Heart right ventricle (tissue), 16 donors: ENCODE results near the gene CT45A1. TPM values are rescaled to one million over a fixed set of nuclear protein-coding genes. Genes with fewer than 3 reads are reported as not detected.
"Not testable (repeated sequence)": the region's sequence is repeated elsewhere in the genome, so short reads cannot be mapped to it uniquely, and the experiment has no call there.

Experiments used
- ATAC-seq, 8 donors: fragments of 200-7000 bp; cut with Tn5 transposase; one replicate each; pipeline ENCODE4 v1.9.1; 2020; ENCODE audit warnings: mild to moderate bottlenecking in 8 of 8, moderate library complexity in 8 of 8, moderate number of reproducible peaks in 1 of 8
- DNase-seq, 2 donors: peaks; one replicate each; pipeline ENCODE4 v3.0.0-alpha.2; 2020
- H3K27ac ChIP-seq, 10 donors: fragments of 200-600 bp; sonication (generic) in 2 of 10; one replicate each; pipeline versions ENCODE4 v1.5.0 to v1.8.0; 2020 to 2022; ENCODE audit warnings: mild to moderate bottlenecking in 3 of 10
- H3K27me3 ChIP-seq, 7 donors: fragments of 200-600 bp; one replicate each; pipeline ENCODE4 v1.8.0; 2021 to 2022; ENCODE audit warnings: mild to moderate bottlenecking in 2 of 7
- H3K36me3 ChIP-seq, 9 donors: fragments of 200-600 bp; sonication (generic) in 1 of 9; one replicate each; pipeline versions ENCODE4 v1.5.0 to v1.8.0; 2020 to 2022; ENCODE audit warnings: mild to moderate bottlenecking in 2 of 9
- H3K4me1 ChIP-seq, 9 donors: fragments of 200-600 bp; sonication (generic) in 1 of 9; one replicate each; pipeline versions ENCODE4 v1.5.0 to v1.8.0; 2020 to 2022; ENCODE audit warnings: mild to moderate bottlenecking in 4 of 9
- H3K4me3 ChIP-seq, 10 donors: fragments of 200-600 bp; sonication (generic) in 2 of 10; one replicate each; pipeline versions ENCODE4 v1.5.0 to v1.8.0; 2020 to 2022; ENCODE audit warnings: mild to moderate bottlenecking in 7 of 10, moderate library complexity in 2 of 10
- H3K9me3 ChIP-seq, 11 donors: fragments of 200-600 bp in 10 of 11; sonication (generic) in 2 of 11; one replicate each; pipeline versions ENCODE4 v1.5.0 to v1.8.0; 2013 to 2022; ENCODE audit warnings: mild to moderate bottlenecking in 2 of 11, control low read depth in 1 of 11, moderate library complexity in 1 of 11
- WGBS, 2 donors: extraction: QIAGEN DNeasy Blood & Tissue Kit; methylation state at CpG; one replicate each; pipeline ENCODE4 v1.1.7; 2013; ENCODE audit warnings: inconsistent platforms in 1 of 2; 5-methylcytosine and 5-hydroxymethylcytosine counted together
- intact Hi-C, 10 donors: fragments of 100-400 bp; cut with DNase I; formaldehyde crosslinking; loops; one replicate each; pipeline versions ENCODE4 v1.11.1 to v1.14.2; 2022
- long read RNA-seq, 3 donors: library from polyadenylated mRNA; unstranded; transcript quantifications; one replicate each; pipeline ENCODE4 v2.0.0, GENCODE V29; 2020 to 2021
- polyA plus RNA-seq, 2 donors: library from polyadenylated mRNA; stranded (reverse); fragments of 200-250 nt; gene quantifications; one replicate each; pipeline ENCODE4 v1.2.3, GENCODE V29; 2013
- total RNA-seq, 10 donors: library from RNA; stranded (reverse); fragmentation: NEBNext Ultra II Directional in 3 of 10; extraction: Animal tissue kit (Norgen Biotek cat#: 25700) in 3 of 10; gene quantifications; one replicate each; pipeline versions ENCODE4 v1.2.1 to v1.2.4, GENCODE V29; 2021 to 2023
- TF ChIP-seq, protein P1 (sequence below), 9 donors: fragments of 200-600 bp; sonication (generic) in 2 of 9; IDR thresholded peaks; one replicate each; pipeline versions ENCODE4 v1.5.0 to v1.8.0; 2021 to 2022; ENCODE audit warnings: antibody characterized with exemption in 9 of 9, mild to moderate bottlenecking in 5 of 9, moderate library complexity in 1 of 9
- donor health status: Arrhythmogenic right ventricular cardiomyopathy.
- donor health status: ischemic (EF 13 %, LVEDD 7.1; RV severe dilation, severe dysfunction).
- donor health status: healthy with polysubstance abuse.
- donor health status: DM: no; HTN: yes; CAD: no.
- donor health status: DM: no; HTN: no; CAD: no.
- donor health status: ischemic (EF 25% LVEDD 6.9; RV normal size, moderate dysfunction).
- donor health status: ischemic (EF 25% LVEDD 5.7; RV mildly dilated, moderate dysfunction).
- donor health status: healthy.
- donor health status: DM: yes; HTN: yes; CAD: no.
- donor health status: Ischemic cardiomyopathy.
- donor health status: ischemic (EF 35%, LVEDD 5.7; RV mildly dilated, moderate dysfunction).
- donor health status: nonischemic (EF 11% LVEDD 7.7; RV severe dilation, severe dysfunction).
- donor health status: DM: yes; HTN: yes; CAD: no.
- donor health status: PGD.
- donor health status: ischemic (EF 29% LVEDD 5.4; RV normal size, mild dysfunction).
- donor health status: nonischemic (EF 23%, LVEDD 6.1; RV moderate dilation, normal function).

Gene CT45A1, protein sequence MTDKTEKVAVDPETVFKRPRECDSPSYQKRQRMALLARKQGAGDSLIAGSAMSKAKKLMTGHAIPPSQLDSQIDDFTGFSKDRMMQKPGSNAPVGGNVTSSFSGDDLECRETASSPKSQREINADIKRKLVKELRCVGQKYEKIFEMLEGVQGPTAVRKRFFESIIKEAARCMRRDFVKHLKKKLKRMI
- total RNA-seq (not detected), polyA plus RNA-seq (not detected)
- long read RNA-seq, donor 1, result 0 reads
- long read RNA-seq, donor 2, result 0 reads
- long read RNA-seq, donor 3, result 0 reads

DNA sequence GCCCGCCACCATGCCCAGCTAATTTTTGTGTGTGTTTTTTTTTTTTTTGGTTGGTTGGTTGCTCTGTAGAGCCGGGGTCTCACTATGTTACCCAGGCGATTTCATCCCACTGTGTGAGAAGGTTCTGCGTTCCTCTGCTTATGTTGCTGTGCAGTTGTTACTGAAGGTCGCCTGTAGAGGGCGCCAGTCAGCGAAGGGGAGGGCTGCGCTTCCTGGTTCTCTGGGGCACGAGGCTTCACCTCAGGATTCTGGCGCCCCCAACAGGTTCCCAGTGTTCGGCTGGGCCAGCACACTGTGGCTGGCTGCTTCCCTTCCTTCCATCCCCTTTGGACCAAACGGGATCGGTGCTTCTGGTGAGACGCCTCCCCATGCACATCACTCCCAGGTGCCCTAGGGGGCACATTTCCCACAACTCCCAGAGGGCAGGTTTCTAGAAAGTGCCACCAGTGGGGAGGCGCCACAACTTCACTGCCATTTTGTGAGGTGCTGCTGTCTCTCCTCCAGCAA lies at the start of gene CT45A1:
TSS of gene CT45A1 (plus strand) at position 457 of the 507 bp plus-strand sequence. CDS start 5,302 bp downstream, outside the sequence.
- H3K36me3 ChIP-seq, H3K4me3 ChIP-seq, H3K27ac ChIP-seq, intact Hi-C loops, H3K4me1 ChIP-seq, ATAC-seq, DNase-seq, H3K9me3 ChIP-seq, H3K27me3 ChIP-seq: not testable (repeated sequence)
- 90 to 100% methylated on average over 1 to 11 of the region's 15 CpGs for WGBS, 2 donors

DNA sequence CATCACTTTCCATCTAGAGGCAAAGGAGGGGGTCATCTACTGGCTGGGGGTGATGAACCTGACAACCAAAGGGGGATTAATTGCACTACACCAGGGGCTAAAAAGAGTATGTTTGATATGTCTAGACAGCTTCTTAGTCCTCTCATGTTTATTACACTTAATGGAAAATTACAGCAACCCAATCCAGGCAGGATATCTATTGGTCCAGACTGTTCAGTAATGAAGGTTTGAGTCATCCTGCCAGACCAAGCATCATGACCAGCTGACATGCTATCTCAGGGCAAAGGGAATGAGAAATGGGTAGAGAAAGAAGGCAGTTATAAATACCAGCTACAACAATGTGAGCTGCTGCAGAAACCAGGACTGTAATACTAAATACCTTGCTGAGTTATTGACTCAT lies 40.5 kb upstream of the CT45A1 start:
- H3K4me1 ChIP-seq, ATAC-seq, H3K27ac ChIP-seq, H3K4me3 ChIP-seq, H3K36me3 ChIP-seq, DNase-seq, H3K9me3 ChIP-seq: not testable (repeated sequence)
- intact Hi-C loops, result loop anchor here in 1 of 10 donors (10.0 kb wide), 1 partner anchor 58 kb away; no protein-coding TSS in a partner anchor
- H3K27me3 ChIP-seq, result peaks cover 0 to 18% (median 0%) of the 10 kb centered on the region in 7 donors

DNA sequence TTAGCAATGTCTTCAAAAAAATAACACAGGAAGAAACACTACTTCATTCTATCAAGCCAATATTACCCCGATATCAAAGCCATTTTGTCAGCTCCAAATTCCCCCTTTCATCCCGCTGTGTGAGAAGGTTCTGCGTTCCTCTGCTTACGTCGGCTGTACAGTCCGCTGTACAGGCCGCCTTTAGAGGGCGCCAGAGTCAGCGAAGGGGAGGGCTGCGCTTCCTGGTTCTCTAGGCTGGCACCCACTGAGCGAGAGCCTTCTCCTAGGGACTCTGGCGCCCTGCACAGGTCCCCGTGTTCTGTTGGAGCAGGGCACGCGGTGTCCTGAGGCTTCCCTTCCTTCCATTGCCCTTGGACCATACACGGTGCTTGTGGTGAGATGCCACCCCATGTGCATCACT lies 25.3 kb upstream of the CT45A1 start:
- TF ChIP-seq, protein P1, sequence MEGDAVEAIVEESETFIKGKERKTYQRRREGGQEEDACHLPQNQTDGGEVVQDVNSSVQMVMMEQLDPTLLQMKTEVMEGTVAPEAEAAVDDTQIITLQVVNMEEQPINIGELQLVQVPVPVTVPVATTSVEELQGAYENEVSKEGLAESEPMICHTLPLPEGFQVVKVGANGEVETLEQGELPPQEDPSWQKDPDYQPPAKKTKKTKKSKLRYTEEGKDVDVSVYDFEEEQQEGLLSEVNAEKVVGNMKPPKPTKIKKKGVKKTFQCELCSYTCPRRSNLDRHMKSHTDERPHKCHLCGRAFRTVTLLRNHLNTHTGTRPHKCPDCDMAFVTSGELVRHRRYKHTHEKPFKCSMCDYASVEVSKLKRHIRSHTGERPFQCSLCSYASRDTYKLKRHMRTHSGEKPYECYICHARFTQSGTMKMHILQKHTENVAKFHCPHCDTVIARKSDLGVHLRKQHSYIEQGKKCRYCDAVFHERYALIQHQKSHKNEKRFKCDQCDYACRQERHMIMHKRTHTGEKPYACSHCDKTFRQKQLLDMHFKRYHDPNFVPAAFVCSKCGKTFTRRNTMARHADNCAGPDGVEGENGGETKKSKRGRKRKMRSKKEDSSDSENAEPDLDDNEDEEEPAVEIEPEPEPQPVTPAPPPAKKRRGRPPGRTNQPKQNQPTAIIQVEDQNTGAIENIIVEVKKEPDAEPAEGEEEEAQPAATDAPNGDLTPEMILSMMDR (IDR thresholded peaks at IDR 0.05), result no peak
- Histone ChIP-seq H3K9me3 (no peaks in the 10 kb centered on the region), H3K27me3 (peaks cover 0 to 7% (median 0%) of the 10 kb centered on the region in 7 donors), H3K4me3 (no peak overlapping the region), H3K27ac (no peak overlapping the region), H3K4me1 (no peaks in the 10 kb centered on the region), H3K36me3 (no peaks in the 10 kb centered on the region)
- ATAC-seq (no peak), DNase-seq (no peak)
- intact Hi-C loops, result no loop called here
- WGBS, 2 donors, result 38 to 39% methylated on average over 14 to 16 of the region's 16 CpGs

DNA sequence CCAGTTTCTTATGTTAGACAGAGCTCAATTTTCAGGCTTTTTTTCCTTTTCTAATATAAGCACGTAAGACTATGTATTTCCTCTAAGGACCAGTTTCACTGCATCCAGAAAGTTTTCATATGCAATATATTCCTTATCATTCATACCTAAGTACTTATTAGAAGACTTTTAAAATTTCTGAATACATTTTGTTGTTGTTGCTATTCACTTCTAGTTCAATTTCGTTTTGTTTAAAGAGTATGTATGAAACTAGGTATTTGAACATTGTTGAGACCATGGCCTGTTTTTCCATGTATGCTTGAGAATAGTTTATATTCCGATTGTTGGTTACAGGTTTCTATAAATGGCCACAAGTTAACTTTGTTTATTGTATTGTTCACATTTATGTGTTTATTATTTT lies 18.0 kb upstream of the CT45A1 start:
- peaks cover 0 to 14% (median 0%) of the 10 kb centered on the region in 7 donors for H3K27me3 ChIP-seq
- peaks cover 0 to 3% (median 0%) of the 10 kb centered on the region in 9 donors for H3K4me1 ChIP-seq
- DNase-seq (no peak), ATAC-seq (no peak)
- H3K4me3 ChIP-seq, result no peak overlapping the region
- intact Hi-C loops, result no loop called here
- no peaks in the 10 kb centered on the region for H3K36me3 ChIP-seq
- 71 to 75% methylated on average over 3 of the region's 3 CpGs for WGBS, 2 donors
- H3K9me3 ChIP-seq, result no peaks in the 10 kb centered on the region
- TF ChIP-seq, protein P1 (IDR thresholded peaks at IDR 0.05), result no peak
- no peak overlapping the region for H3K27ac ChIP-seq

DNA sequence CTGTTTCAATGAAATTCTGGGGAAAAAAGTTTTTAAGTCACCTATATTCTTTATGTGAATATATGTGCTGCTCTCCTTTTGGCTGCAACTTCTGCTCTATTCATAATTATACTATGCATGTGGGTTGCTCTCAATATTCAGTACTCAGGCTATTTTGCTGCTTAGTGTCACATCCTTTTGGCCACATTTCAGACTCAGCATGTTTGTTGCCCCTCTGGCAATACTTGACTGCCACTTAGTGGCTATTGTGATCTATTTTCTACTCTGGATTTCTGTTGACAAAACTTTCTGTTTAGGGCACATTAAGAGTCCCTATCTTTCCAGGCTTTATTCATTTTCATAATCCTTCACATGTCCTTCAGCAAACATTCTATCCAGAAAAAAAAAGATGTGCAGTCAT lies 15.8 kb upstream of the CT45A1 start:
- ATAC-seq (no peak), DNase-seq (no peak)
- Histone ChIP-seq H3K27ac (no peak overlapping the region), H3K9me3 (no peaks in the 10 kb centered on the region), H3K36me3 (no peaks in the 10 kb centered on the region), H3K4me1 (peaks cover 0 to 3% (median 0%) of the 10 kb centered on the region in 9 donors), H3K4me3 (no peak overlapping the region), H3K27me3 (peaks cover 0 to 14% (median 0%) of the 10 kb centered on the region in 7 donors)
- intact Hi-C loops, result no loop called here
- TF ChIP-seq, protein P1 (IDR thresholded peaks at IDR 0.05), result peak in 3 of 9 donors; percentile 10 to 19 (median 18)
